A673 (cell line): ENCODE data around the gene AP3S2. TPM values are rescaled to one million over a fixed set of nuclear protein-coding genes. Genes with fewer than 3 reads are reported as not detected.

ENCODE experiments used
- BruUV-seq: library from RNA; stranded (reverse); fragments of 400-500 nt; replicated peaks from 2 replicates; lab custom pipeline; 2021; lab: Mats Ljungman, UMichigan
- CTCF ChIA-PET: fragments of 300-600 bp; sonication (Branson Sonifier 250); formaldehyde crosslinking; loops from one replicate; lab custom pipeline; 2022; ENCODE audit warnings: antibody characterized with exemption; lab: Charles Lee
- POLR2A ChIA-PET: fragments of 300-600 bp; sonication (Branson Sonifier 250); formaldehyde crosslinking; loops from one replicate; lab custom pipeline; 2022; ENCODE audit warnings: antibody characterized with exemption; ENCODE audit not compliant: low non-redundant PET; lab: Charles Lee
- DNase-seq: peaks from one replicate; pipeline ENCODE4 v3.0.0-alpha.2; 2015; ENCODE audit warnings: low spot score
- H3K27ac ChIP-seq: fragments of 200-600 bp; sonication (generic); 2 replicates; pipeline ENCODE4 v1.5.1; 2016; ENCODE audit warnings: mixed run types, low read depth, mild to moderate bottlenecking, mixed read lengths, antibody characterized with exemption, low read length; ENCODE audit not compliant: poor library complexity, severe bottlenecking
- H3K27me3 ChIP-seq: fragments of 200-600 bp; sonication (generic); replicated peaks from 2 replicates; pipeline ENCODE4 v1.6.1; 2017; ENCODE audit warnings: mixed run types, low read depth, mild to moderate bottlenecking, mixed read lengths, antibody characterized with exemption, low read length; ENCODE audit not compliant: insufficient read depth, poor library complexity
- H3K36me3 ChIP-seq: fragments of 200-600 bp; sonication (generic); 2 replicates; pipeline ENCODE4 v1.6.1; 2016; ENCODE audit warnings: mixed run types, mild to moderate bottlenecking, mixed read lengths, antibody characterized with exemption, low read length; ENCODE audit not compliant: insufficient read depth, poor library complexity, severe bottlenecking
- H3K4me1 ChIP-seq: fragments of 200-600 bp; sonication (generic); 2 replicates; pipeline ENCODE4 v1.6.1; 2017; ENCODE audit warnings: mixed run types, mild to moderate bottlenecking, mixed read lengths, antibody characterized with exemption, low read length; ENCODE audit not compliant: insufficient read depth, poor library complexity, severe bottlenecking
- H3K4me3 ChIP-seq: fragments of 200-600 bp; sonication (generic); 2 replicates; pipeline ENCODE4 v1.5.1; 2016; ENCODE audit warnings: low read depth, mixed run types, mild to moderate bottlenecking, mixed read lengths, low read length; ENCODE audit not compliant: poor library complexity, severe bottlenecking
- H3K9me3 ChIP-seq: fragments of 200-600 bp; sonication (generic); 2 replicates; pipeline ENCODE4 v1.6.1; 2016; ENCODE audit warnings: mixed run types, low read depth, mild to moderate bottlenecking, mixed read lengths, antibody characterized with exemption, low read length; ENCODE audit not compliant: poor library complexity, severe bottlenecking
- EZH2 ChIP-seq: fragments of 200-600 bp; sonication (generic); IDR thresholded peaks from 2 replicates; pipeline ENCODE4 v1.6.1; 2017; ENCODE audit warnings: borderline replicate concordance, low read depth, mild to moderate bottlenecking, mixed read lengths, antibody characterized with exemption, low read length; ENCODE audit not compliant: poor library complexity, severe bottlenecking
- intact Hi-C: fragments of 100-400 bp; cut with micrococcal nuclease; formaldehyde crosslinking; loops from one replicate; pipeline ENCODE4 v1.10.0; 2022; ENCODE audit not compliant: unreplicated experiment
- total RNA-seq: library from RNA; stranded (reverse); gene quantifications from 2 replicates; pipeline ENCODE4 v1.2.3, GENCODE V29; 2021
- TF ChIP-seq, protein P1 (sequence below): fragments of 300-800, 200-600 bp; sonication (generic); conservative IDR thresholded peaks from 2 replicates; pipeline ENCODE4 v1.5.1; 2017; ENCODE audit warnings: low read depth, mild to moderate bottlenecking, antibody characterized with exemption, low read length, moderate library complexity, mixed read lengths

The AP3S2 gene
- total RNA-seq, 1 experiment from 2014 or later: 32.0 TPM

DNA sequence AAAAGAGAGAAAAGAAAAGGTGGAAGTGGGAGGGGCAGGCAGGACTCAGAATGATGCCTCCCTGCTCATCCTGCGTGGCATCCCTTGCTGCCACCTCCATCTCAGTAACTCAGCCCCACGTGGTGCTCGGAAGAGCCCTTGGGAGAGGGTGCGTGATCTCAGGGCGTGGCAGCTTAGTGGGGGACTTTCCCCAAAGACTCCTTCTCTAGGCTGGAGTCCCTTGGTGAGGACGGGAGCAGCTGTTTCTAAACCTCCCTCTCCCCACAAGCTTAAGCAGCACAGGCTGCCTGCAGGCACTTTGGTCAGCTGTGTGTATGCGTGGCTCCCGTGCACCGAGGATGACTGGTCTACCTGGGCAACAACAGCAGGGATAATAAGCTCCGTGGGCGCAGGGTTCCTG, 71.8 kb downstream of the AP3S2 start:
- ChIA-PET CTCF (interaction anchor here (0.5 kb wide), 1 partner anchor 157 kb away, joined by 3 read pairs; no protein-coding TSS in a partner anchor), POLR2A (no interaction called here)
- no peak for DNase-seq
- TF ChIP-seq EZH2: no peak
- TF ChIP-seq, protein P1, sequence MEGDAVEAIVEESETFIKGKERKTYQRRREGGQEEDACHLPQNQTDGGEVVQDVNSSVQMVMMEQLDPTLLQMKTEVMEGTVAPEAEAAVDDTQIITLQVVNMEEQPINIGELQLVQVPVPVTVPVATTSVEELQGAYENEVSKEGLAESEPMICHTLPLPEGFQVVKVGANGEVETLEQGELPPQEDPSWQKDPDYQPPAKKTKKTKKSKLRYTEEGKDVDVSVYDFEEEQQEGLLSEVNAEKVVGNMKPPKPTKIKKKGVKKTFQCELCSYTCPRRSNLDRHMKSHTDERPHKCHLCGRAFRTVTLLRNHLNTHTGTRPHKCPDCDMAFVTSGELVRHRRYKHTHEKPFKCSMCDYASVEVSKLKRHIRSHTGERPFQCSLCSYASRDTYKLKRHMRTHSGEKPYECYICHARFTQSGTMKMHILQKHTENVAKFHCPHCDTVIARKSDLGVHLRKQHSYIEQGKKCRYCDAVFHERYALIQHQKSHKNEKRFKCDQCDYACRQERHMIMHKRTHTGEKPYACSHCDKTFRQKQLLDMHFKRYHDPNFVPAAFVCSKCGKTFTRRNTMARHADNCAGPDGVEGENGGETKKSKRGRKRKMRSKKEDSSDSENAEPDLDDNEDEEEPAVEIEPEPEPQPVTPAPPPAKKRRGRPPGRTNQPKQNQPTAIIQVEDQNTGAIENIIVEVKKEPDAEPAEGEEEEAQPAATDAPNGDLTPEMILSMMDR: no peak
- intact Hi-C loops: no loop called here
- no peak overlapping the region for H3K27ac ChIP-seq
- BruUV-seq: no TSS peak
- H3K9me3 ChIP-seq: no peaks in the 10 kb centered on the region
- H3K4me1 ChIP-seq: no peaks in the 10 kb centered on the region
- H3K27me3 ChIP-seq: no peaks in the 10 kb centered on the region
- H3K4me3 ChIP-seq: no peak overlapping the region
- H3K36me3 ChIP-seq: no peaks in the 10 kb centered on the region

DNA sequence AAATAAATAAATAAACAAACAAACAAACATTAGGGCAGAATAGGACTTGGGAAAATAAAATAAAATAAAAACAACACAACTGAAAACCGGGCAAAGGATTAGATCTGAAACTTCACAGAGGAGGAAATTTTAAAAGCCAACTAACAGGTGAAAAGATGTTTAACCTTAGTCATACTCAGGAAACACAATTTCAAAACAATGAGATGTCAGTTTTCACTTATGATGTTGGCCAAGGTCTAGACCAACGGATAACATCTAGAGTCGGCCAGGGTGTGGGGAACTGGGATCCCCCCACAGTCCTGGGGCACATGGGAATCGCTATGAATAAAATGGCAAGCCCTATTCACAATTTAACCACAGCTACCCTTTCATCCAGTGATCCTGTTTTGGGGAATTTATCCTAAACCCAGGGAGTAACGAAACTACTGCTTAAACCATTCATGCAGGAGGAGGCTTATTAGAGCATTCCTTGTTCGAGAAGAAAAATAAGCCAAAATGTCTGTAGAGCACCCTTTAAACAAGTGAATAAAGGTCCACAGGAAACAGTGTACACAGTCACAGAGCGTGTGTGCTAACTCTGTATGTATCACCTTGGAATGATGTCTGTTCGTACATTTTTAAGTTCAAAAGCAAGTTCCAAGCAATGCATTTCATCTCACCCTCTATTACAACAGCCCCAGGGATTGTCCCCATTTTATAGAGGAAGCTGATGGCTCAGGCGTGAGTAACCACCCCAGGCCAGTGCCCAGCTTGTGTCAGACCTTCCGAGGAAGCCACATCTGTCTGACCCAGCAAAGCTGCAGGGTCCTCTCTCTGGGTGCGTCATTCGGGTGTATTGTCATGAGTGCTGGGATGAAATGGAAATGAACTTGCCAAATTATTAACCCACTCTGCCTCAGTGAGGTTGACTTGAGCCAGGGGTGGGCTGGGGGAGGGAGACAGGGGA, 72.9 kb downstream of the AP3S2 start:
- CTCF ChIA-PET: no interaction called here
- no peaks in the 10 kb centered on the region for H3K9me3 ChIP-seq
- H3K4me1 ChIP-seq: no peaks in the 10 kb centered on the region
- no peaks in the 10 kb centered on the region for H3K36me3 ChIP-seq
- no peak overlapping the region for H3K4me3 ChIP-seq
- intact Hi-C loops: no loop called here
- H3K27me3 ChIP-seq: peaks cover 7% of the 10 kb centered on the region
- no peak for DNase-seq
- POLR2A ChIA-PET: no interaction called here
- BruUV-seq: no TSS peak
- no peak overlapping the region for H3K27ac ChIP-seq
- TF ChIP-seq, protein P1: no peak
- no peak for TF ChIP-seq EZH2

DNA sequence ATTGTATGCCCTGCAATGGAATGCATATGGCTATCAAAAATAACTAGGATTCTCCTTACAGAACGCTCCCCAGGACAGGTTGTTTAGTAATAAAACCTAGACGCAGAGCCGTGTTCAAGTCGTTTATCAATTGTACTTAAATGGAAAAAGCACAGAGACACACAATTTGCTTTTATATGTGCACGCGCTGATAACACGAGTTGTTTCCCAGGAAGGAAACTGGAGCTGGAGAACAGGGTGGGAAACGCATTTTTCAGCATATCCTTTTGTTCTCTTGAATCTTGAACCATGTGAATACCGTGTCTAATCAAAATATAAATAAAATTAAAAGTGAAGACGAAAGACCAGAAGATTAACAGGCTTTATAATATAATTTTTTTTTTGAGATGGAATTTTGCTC, 75.5 kb downstream of the AP3S2 start:
- Histone ChIP-seq H3K4me1 (no peaks in the 10 kb centered on the region), H3K9me3 (no peaks in the 10 kb centered on the region), H3K36me3 (no peaks in the 10 kb centered on the region), H3K4me3 (no peak overlapping the region), H3K27me3 (peaks cover 16% of the 10 kb centered on the region), H3K27ac (no peak overlapping the region)
- intact Hi-C loops: no loop called here
- POLR2A ChIA-PET: no interaction called here
- CTCF ChIA-PET: no interaction called here
- no peak for DNase-seq
- TF ChIP-seq, protein P1: no peak
- TF ChIP-seq EZH2: no peak
- no TSS peak for BruUV-seq
